Fibroblast of skin of left biceps (primary cell): ENCODE data around the gene PTPRN2.

Experiments
- DNase-seq, 2 experiments: peaks; one replicate each; pipeline ENCODE4 v3.0.0-alpha.2; 2013; ENCODE audit warnings: low read depth in 2 of 2

PTPRN2 gene

GRCh38 chr7:158031867-158032308 is 555.7 kb downstream of the PTPRN2 start:
- DNase-seq = no peak

GRCh38 chr7:158030566-158030965 is 557.1 kb downstream of the PTPRN2 start:
- no peak for DNase-seq

GRCh38 chr7:158030071-158030470 is 557.6 kb downstream of the PTPRN2 start:
- DNase-seq = no peak

- DNase-seq = no peak
These were observed 558.1 kb downstream of the PTPRN2 start for GRCh38 chr7:158029509-158029908.

- no peak for DNase-seq
These were observed 558.7 kb downstream of the PTPRN2 start for GRCh38 chr7:158028971-158029370.

GRCh38 chr7:158028290-158028941 is 559.2 kb downstream of the PTPRN2 start:
- DNase-seq = no peak

GRCh38 chr7:158027646-158028045 is 560.0 kb downstream of the PTPRN2 start:
- no peak for DNase-seq

- DNase-seq = no peak
These were observed 560.9 kb downstream of the PTPRN2 start for GRCh38 chr7:158026636-158027265.

GRCh38 chr7:158025686-158026600 is 561.7 kb downstream of the PTPRN2 start:
- DNase-seq = no peak

- no peak for DNase-seq
These were observed 562.7 kb downstream of the PTPRN2 start for GRCh38 chr7:158024881-158025280.

- DNase-seq = no peak
These were observed 563.3 kb downstream of the PTPRN2 start for GRCh38 chr7:158024351-158024715.

- no peak for DNase-seq
These were observed 563.8 kb downstream of the PTPRN2 start for GRCh38 chr7:158023681-158024350.

- DNase-seq = no peak
These were observed 564.5 kb downstream of the PTPRN2 start for GRCh38 chr7:158023157-158023556.

- no peak for DNase-seq
These were observed 565.0 kb downstream of the PTPRN2 start for GRCh38 chr7:158022601-158023000.

- DNase-seq = no peak
These were observed 565.8 kb downstream of the PTPRN2 start for GRCh38 chr7:158021836-158022235.

- no peak for DNase-seq
These were observed 566.9 kb downstream of the PTPRN2 start for GRCh38 chr7:158020706-158021095.

GRCh38 chr7:158019726-158020705 is 567.6 kb downstream of the PTPRN2 start:
- DNase-seq = no peak

GRCh38 chr7:158018971-158019645 is 568.5 kb downstream of the PTPRN2 start:
- DNase-seq = no peak

- DNase-seq = no peak
These were observed 569.4 kb downstream of the PTPRN2 start for GRCh38 chr7:158018098-158018762.
